Endometrial microvascular endothelial cells (primary cell): ENCODE data around the gene SGO2. TPM values are rescaled to one million over a fixed set of nuclear protein-coding genes. Genes with fewer than 3 reads are reported as not detected.

Source experiments
- total RNA-seq: library from RNA; depleted of rRNA; stranded (reverse); fragments of >200 nt; gene quantifications from one replicate; pipeline ENCODE4 v1.2.3, GENCODE V29; 2015; ENCODE audit errors: inconsistent ontology term

The SGO2 gene
- total RNA-seq, 1 donor from 2014 or later = 21.5 TPM

Other genes starting within 250 kb of the SGO2 start
- gene SPATS2L, start 219.5 kb upstream of the SGO2 start, total RNA-seq = 85.7 TPM
- gene KCTD18, start 16.1 kb upstream of the SGO2 start, total RNA-seq = 6.9 TPM
- 24.7 TPM for gene AOX1, start 59.8 kb downstream of the SGO2 start, total RNA-seq